Keratinocyte (primary cell): Measurements from ENCODE around the gene GAS2. TPM values are rescaled to one million over a fixed set of nuclear protein-coding genes. Genes with fewer than 3 reads are reported as not detected.

ENCODE experiments used
- DNase-seq: peaks from one replicate; pipeline ENCODE4 v3.0.0-alpha.2; 2011; ENCODE audit warnings: low read depth, missing footprints, low spot score
- FAIRE-seq: peaks from 2 replicates; lab custom pipeline; 2011; peaks lifted over from hg19 to GRCh38; lab: Jason Lieb, UNC
- H2AFZ ChIP-seq: 2 replicates; pipeline ENCODE4 v1.6.0; 2012; ENCODE audit warnings: low read length, control low read depth, inconsistent platforms; ENCODE audit not compliant: control insufficient read depth
- H3K27ac ChIP-seq: 2 replicates; pipeline ENCODE4 v1.5.1; 2011; ENCODE audit warnings: low read length; ENCODE audit not compliant: control insufficient read depth, insufficient read depth
- H3K27me3 ChIP-seq: 3 replicates; pipeline ENCODE4 v1.6.0; 2011; ENCODE audit warnings: low read length; ENCODE audit not compliant: control insufficient read depth, insufficient read depth; ENCODE audit errors: extremely low read depth
- H3K36me3 ChIP-seq, 2 experiments: 2 replicates in 1 of 2; 3 replicates in 1 of 2; pipeline ENCODE4 v1.5.1; 2011; ENCODE audit warnings: low read length in 2 of 2, mild to moderate bottlenecking in 1 of 2; ENCODE audit not compliant: control insufficient read depth in 2 of 2, insufficient read depth in 2 of 2; ENCODE audit errors: extremely low read depth in 1 of 2
- H3K4me1 ChIP-seq: 3 replicates; pipeline ENCODE4 v1.5.1; 2011; ENCODE audit warnings: low read length; ENCODE audit not compliant: control insufficient read depth, insufficient read depth; ENCODE audit errors: extremely low read depth
- H3K4me2 ChIP-seq: 3 replicates; pipeline ENCODE4 v1.6.0; 2011; ENCODE audit warnings: low read depth, low read length; ENCODE audit not compliant: control insufficient read depth, insufficient read depth; ENCODE audit errors: extremely low read depth
- H3K4me3 ChIP-seq, 3 experiments: fragments of 200-600 bp in 1 of 3; sonication (generic) in 1 of 3; 2 replicates in 2 of 3; 3 replicates in 1 of 3; pipeline ENCODE4 v1.5.1; 2011 to 2016; ENCODE audit warnings: low read length in 3 of 3, mild to moderate bottlenecking in 3 of 3, control low read depth in 2 of 3, inconsistent platforms in 1 of 3, low read depth in 1 of 3, mixed read lengths in 1 of 3, mixed run types in 1 of 3, moderate library complexity in 1 of 3; ENCODE audit not compliant: control insufficient read depth in 2 of 3, insufficient read depth in 2 of 3; ENCODE audit errors: extremely low read depth in 1 of 3
- H3K79me2 ChIP-seq: 2 replicates; pipeline ENCODE4 v1.6.0; 2012; ENCODE audit warnings: low read length; ENCODE audit not compliant: control insufficient read depth, insufficient read depth
- H3K9ac ChIP-seq: 3 replicates; pipeline ENCODE4 v1.6.0; 2011; ENCODE audit warnings: low read length; ENCODE audit not compliant: control insufficient read depth, insufficient read depth; ENCODE audit errors: extremely low read depth
- H3K9me1 ChIP-seq: 3 replicates; pipeline ENCODE4 v1.6.0; 2011; ENCODE audit warnings: low read length; ENCODE audit not compliant: control insufficient read depth, insufficient read depth; ENCODE audit errors: extremely low read depth
- H3K9me3 ChIP-seq: 2 replicates; pipeline ENCODE4 v1.5.1; 2012; ENCODE audit warnings: low read depth, low read length; ENCODE audit not compliant: control insufficient read depth
- H4K20me1 ChIP-seq: 3 replicates; pipeline ENCODE4 v1.6.0; 2011; ENCODE audit warnings: low read length; ENCODE audit not compliant: control insufficient read depth, insufficient read depth; ENCODE audit errors: extremely low read depth
- EZH2 ChIP-seq: IDR thresholded peaks from one replicate; pipeline ENCODE4 v1.6.1; 2012; ENCODE audit warnings: inconsistent platforms, mild to moderate bottlenecking, low read length, moderate library complexity
- dilution Hi-C: fragments of 300-500 bp; cut with MboI; formaldehyde crosslinking; loops from one replicate; pipeline ENCODE4 v1.7.0; 2020; ENCODE audit warnings: low sequenced_read_pairs; ENCODE audit not compliant: extremely low pct_ligation_motif_present
- polyA plus RNA-seq, 5 experiments: library from polyadenylated mRNA; depleted of rRNA in 3 of 5; stranded (reverse) in 3 of 5; stranded (forward) in 1 of 5; unstranded in 1 of 5; fragments of >200 nt; gene quantifications; 1 replicate in 1 of 5; 2 replicates in 3 of 5; 3 replicates in 1 of 5; pipeline versions ENCODE4 v1.2.1 to v1.2.3, GENCODE V29; 2011 to 2012; ENCODE audit warnings: missing spikeins in 2 of 5, low read depth in 1 of 5, low replicate concordance in 1 of 5
- TF ChIP-seq, protein P1 (sequence below), 3 experiments: IDR thresholded peaks in 1 of 3; conservative IDR thresholded peaks in 1 of 3; optimal IDR thresholded peaks in 1 of 3; 2 replicates in 2 of 3; 3 replicates in 1 of 3; pipeline versions ENCODE3 to v1.5.1; 2011; ENCODE audit warnings: low read length in 3 of 3, mild to moderate bottlenecking in 3 of 3, moderate library complexity in 2 of 3, control low read depth in 1 of 3, inconsistent platforms in 1 of 3; ENCODE audit not compliant: insufficient read depth in 2 of 3; ENCODE audit errors: extremely low read depth in 1 of 3

The GAS2 gene
- polyA plus RNA-seq, 1 donor (not counting 4 experiments of a cell fraction or from before 2014, with no cell fraction given): 0.62 TPM

DNA sequence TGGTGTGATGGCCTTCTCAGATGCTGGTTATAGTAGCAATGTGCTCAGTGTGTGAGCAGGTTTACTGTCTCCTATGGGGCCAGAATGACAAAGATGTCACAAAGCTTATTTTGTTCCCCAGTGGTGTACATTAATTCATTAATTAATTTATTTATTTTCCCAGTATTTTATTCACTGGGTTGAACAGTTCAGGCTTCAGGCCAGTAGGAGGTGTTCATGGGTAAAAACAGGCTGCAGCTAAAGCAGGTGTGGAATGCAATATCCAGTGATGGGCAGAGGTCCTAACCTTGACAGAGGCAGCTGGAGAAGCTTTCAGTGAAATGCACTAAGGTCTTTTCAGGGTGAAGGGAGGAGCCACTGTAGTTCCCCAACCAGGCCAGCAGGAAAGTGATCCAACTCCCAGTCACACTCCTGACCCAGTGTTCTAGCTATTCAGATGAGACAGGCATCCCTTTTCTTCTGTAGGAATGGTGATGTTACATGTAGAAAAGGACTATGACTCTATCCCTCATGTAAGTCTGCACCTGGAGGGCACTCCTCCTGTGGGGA lies 33.0 kb upstream of the GAS2 start:
- no peak overlapping the region for H3K9ac ChIP-seq
- H3K4me3 ChIP-seq: no peak overlapping the region
- no peaks in the 10 kb centered on the region for H3K4me1 ChIP-seq
- H3K36me3 ChIP-seq: no peaks in the 10 kb centered on the region
- FAIRE-seq: no peak
- TF ChIP-seq EZH2: no peak
- TF ChIP-seq, protein P1, sequence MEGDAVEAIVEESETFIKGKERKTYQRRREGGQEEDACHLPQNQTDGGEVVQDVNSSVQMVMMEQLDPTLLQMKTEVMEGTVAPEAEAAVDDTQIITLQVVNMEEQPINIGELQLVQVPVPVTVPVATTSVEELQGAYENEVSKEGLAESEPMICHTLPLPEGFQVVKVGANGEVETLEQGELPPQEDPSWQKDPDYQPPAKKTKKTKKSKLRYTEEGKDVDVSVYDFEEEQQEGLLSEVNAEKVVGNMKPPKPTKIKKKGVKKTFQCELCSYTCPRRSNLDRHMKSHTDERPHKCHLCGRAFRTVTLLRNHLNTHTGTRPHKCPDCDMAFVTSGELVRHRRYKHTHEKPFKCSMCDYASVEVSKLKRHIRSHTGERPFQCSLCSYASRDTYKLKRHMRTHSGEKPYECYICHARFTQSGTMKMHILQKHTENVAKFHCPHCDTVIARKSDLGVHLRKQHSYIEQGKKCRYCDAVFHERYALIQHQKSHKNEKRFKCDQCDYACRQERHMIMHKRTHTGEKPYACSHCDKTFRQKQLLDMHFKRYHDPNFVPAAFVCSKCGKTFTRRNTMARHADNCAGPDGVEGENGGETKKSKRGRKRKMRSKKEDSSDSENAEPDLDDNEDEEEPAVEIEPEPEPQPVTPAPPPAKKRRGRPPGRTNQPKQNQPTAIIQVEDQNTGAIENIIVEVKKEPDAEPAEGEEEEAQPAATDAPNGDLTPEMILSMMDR (optimal IDR thresholded peaks at IDR 0.05 in 1 of 3, IDR thresholded peaks at IDR 0.05 in 1 of 3, conservative IDR thresholded peaks at IDR 0.05 in 1 of 3; ENCODE audit: extremely low read depth in 1 of 3, insufficient read depth in 2 of 3, low read length in 3 of 3): peak in 1 of 3 experiments; percentile 14
- no peak overlapping the region for H3K4me2 ChIP-seq
- dilution Hi-C loops: no loop called here
- H2AFZ ChIP-seq: no peak overlapping the region
- no peaks in the 10 kb centered on the region for H3K9me1 ChIP-seq
- no peaks in the 10 kb centered on the region for H3K27me3 ChIP-seq
- no peak overlapping the region for H3K27ac ChIP-seq
- H3K9me3 ChIP-seq: no peaks in the 10 kb centered on the region
- no peaks in the 10 kb centered on the region for H4K20me1 ChIP-seq
- DNase-seq: no peak
- H3K79me2 ChIP-seq: no peaks in the 10 kb centered on the region

DNA sequence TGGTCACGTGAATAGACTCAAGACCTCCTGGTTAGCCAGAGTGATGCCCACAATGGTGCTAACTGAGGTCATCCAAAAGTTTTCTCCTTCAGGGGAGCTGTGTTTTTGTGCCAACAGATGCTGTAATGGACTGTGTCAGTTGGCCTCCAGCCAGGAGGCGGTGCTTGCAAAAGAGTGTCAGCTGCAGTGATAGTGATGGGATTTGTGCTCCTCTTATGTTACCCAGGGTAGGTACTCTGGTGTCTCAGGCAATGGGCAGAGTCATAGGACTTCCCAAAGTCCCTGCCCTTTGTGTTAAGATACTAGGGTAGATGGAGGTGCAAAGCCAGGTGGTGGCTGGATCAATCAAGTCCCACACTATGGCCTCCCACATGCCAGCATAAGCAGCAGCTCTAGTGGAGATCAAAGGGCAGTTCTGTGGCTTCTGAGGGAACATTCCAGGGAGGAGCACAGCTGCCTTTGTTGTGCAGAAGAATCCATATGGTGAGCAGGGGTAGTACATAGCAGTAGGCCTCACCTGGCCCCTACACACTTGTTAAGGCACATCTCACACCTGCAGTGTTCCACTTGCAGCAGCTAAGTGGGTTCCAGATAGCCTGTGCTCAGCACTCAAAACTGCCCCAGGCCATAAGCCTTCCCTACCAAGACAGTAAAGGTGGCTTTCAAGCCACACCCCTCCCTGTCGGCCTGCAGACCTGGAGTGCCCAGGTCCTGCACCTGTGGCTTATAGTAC lies 31.3 kb upstream of the GAS2 start:
- dilution Hi-C loops: no loop called here
- no peaks in the 10 kb centered on the region for H3K27me3 ChIP-seq
- H3K4me3 ChIP-seq: no peak overlapping the region
- H3K9ac ChIP-seq: no peak overlapping the region
- H3K9me1 ChIP-seq: no peaks in the 10 kb centered on the region
- no peaks in the 10 kb centered on the region for H3K79me2 ChIP-seq
- H3K9me3 ChIP-seq: no peaks in the 10 kb centered on the region
- no peaks in the 10 kb centered on the region for H3K4me1 ChIP-seq
- no peaks in the 10 kb centered on the region for H3K36me3 ChIP-seq
- DNase-seq (no peak), FAIRE-seq (no peak)
- no peak overlapping the region for H2AFZ ChIP-seq
- H4K20me1 ChIP-seq: no peaks in the 10 kb centered on the region
- H3K27ac ChIP-seq: no peak overlapping the region
- H3K4me2 ChIP-seq: no peak overlapping the region
- TF ChIP-seq, protein P1 (optimal IDR thresholded peaks at IDR 0.05 in 1 of 3, IDR thresholded peaks at IDR 0.05 in 1 of 3, conservative IDR thresholded peaks at IDR 0.05 in 1 of 3; ENCODE audit: extremely low read depth in 1 of 3, insufficient read depth in 2 of 3, low read length in 3 of 3): no peak
- no peak for TF ChIP-seq EZH2
